ENCODE results near the gene VAV3.

DNA sequence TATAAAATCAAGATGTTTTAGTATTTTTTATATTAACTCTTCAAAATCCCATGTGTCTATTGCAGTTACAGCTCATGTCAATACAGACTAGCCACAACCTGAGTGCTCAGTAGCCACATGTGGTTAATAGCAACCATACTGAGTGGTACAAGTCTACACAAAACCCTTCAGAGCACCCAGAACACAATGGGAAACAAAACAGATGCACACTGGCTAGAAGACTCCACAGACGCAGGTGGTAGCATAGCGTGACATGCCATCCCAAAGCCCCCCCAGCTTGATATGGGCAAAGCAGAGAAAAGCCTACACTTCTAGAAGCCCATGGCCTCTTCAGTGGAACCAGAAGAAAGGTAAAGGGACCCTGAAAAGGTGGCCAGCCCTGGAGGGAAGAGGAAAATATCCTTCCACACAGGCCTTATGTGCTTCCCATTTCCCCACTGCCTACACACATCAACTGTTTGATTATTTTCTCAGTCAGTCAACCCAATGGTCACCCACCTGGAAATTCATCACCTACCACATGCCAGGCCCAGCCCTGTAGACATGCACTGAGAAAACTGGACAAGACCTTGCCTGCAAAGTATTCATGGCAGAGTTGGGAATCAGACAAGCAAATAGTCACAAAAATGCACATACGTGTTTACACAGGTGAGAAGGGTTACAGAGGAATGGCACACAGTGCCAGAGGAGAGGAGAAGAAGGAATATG, 175.0 kb downstream of the VAV3 start:
- TF ChIP-seq, protein P1, sequence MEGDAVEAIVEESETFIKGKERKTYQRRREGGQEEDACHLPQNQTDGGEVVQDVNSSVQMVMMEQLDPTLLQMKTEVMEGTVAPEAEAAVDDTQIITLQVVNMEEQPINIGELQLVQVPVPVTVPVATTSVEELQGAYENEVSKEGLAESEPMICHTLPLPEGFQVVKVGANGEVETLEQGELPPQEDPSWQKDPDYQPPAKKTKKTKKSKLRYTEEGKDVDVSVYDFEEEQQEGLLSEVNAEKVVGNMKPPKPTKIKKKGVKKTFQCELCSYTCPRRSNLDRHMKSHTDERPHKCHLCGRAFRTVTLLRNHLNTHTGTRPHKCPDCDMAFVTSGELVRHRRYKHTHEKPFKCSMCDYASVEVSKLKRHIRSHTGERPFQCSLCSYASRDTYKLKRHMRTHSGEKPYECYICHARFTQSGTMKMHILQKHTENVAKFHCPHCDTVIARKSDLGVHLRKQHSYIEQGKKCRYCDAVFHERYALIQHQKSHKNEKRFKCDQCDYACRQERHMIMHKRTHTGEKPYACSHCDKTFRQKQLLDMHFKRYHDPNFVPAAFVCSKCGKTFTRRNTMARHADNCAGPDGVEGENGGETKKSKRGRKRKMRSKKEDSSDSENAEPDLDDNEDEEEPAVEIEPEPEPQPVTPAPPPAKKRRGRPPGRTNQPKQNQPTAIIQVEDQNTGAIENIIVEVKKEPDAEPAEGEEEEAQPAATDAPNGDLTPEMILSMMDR (IDR thresholded peaks at IDR 0.05) = no peak
- TF ChIP-seq POLR2A (IDR thresholded peaks at IDR 0.05) = no peak

Data from adrenal gland (tissue), 5 donors.